Activated CD4-positive, alpha-beta memory T cell treated with anti-CD3 and anti-CD28 coated beads, Interleukin-2, amount 10 ng/mL, durations not matched to agents 7 days and 5 days (primary cell): ENCODE measurements around the gene SCAMP4. TPM values are rescaled to one million over a fixed set of nuclear protein-coding genes. Genes with fewer than 3 reads are reported as not detected.
A peak's percentile ranks its signal among the peaks of the same experiment; 100 is the strongest.

Source experiments
- CTCF ChIA-PET: fragments of 350-600 bp; sonication (Branson Sonifier 250); formaldehyde crosslinking; loops from one replicate; lab custom pipeline; 2021; ENCODE audit warnings: antibody characterized with exemption, inconsistent platforms; lab: Charles Lee
- POLR2A ChIA-PET: fragments of 350-600 bp; sonication (Branson Sonifier 250); formaldehyde crosslinking; loops from one replicate; lab custom pipeline; 2021; ENCODE audit warnings: antibody characterized with exemption; lab: Charles Lee
- DNase-seq: peaks from one replicate; pipeline ENCODE4 v3.0.0-alpha.2; 2020
- H3K27ac Mint-ChIP-seq: one replicate; pipeline ENCODE4 v1.8.0; 2021; ENCODE audit warnings: mild to moderate bottlenecking, mixed read lengths
- H3K27me3 Mint-ChIP-seq: one replicate; pipeline ENCODE4 v1.8.0; 2021; ENCODE audit warnings: mixed read lengths
- H3K36me3 Mint-ChIP-seq: one replicate; pipeline ENCODE4 v1.8.0; 2021; ENCODE audit warnings: low read depth, mixed read lengths
- H3K4me1 Mint-ChIP-seq: one replicate; pipeline ENCODE4 v1.8.0; 2021; ENCODE audit warnings: mixed read lengths
- H3K4me3 Mint-ChIP-seq: one replicate; pipeline ENCODE4 v1.8.0; 2021; ENCODE audit warnings: mild to moderate bottlenecking, mixed read lengths
- H3K9me3 Mint-ChIP-seq: one replicate; pipeline ENCODE4 v1.8.0; 2021; ENCODE audit warnings: mixed read lengths
- total RNA-seq, 2 experiments: library from RNA; stranded (reverse); gene quantifications; one replicate each; pipeline ENCODE4 v1.2.3, GENCODE V29; 2021

The SCAMP4 gene
- total RNA-seq, 2 experiments from 2014 or later, result 36.5 to 39.7 TPM

GRCh38 chr19:1967087-1967608 lies 61.9 kb downstream of the SCAMP4 start:
- peaks cover 14% of the 10 kb centered on the region for H3K4me1 Mint-ChIP-seq
- POLR2A ChIA-PET, result no interaction called here
- peak overlapping the region; percentile 49 for H3K27ac Mint-ChIP-seq
- DNase-seq, result peak; percentile 27
- H3K36me3 Mint-ChIP-seq, result peaks cover 17% of the 10 kb centered on the region
- H3K4me3 Mint-ChIP-seq, result no peak overlapping the region
- no peaks in the 10 kb centered on the region for H3K27me3 Mint-ChIP-seq
- CTCF ChIA-PET, result no interaction called here
- H3K9me3 Mint-ChIP-seq, result no peaks in the 10 kb centered on the region

GRCh38 chr19:1968279-1969175 lies 63.3 kb downstream of the SCAMP4 start:
- Mint-ChIP-seq H3K9me3 (no peaks in the 10 kb centered on the region), H3K27ac (no peak overlapping the region), H3K4me3 (no peak overlapping the region), H3K4me1 (peaks cover 17% of the 10 kb centered on the region), H3K27me3 (no peaks in the 10 kb centered on the region), H3K36me3 (peaks cover 12% of the 10 kb centered on the region)
- CTCF ChIA-PET, result no interaction called here
- no peak for DNase-seq
- POLR2A ChIA-PET, result no interaction called here

- ChIA-PET CTCF (no interaction called here), POLR2A (no interaction called here)
- H3K4me1 Mint-ChIP-seq, result peaks cover 18% of the 10 kb centered on the region
- H3K27ac Mint-ChIP-seq, result no peak overlapping the region
- DNase-seq, result no peak
- no peaks in the 10 kb centered on the region for H3K27me3 Mint-ChIP-seq
- H3K36me3 Mint-ChIP-seq, result peaks cover 12% of the 10 kb centered on the region
- no peaks in the 10 kb centered on the region for H3K9me3 Mint-ChIP-seq
- no peak overlapping the region for H3K4me3 Mint-ChIP-seq
Observed at GRCh38 chr19:1969176-1970002, 64.2 kb downstream of the SCAMP4 start.

- Mint-ChIP-seq H3K27ac (no peak overlapping the region), H3K27me3 (no peaks in the 10 kb centered on the region), H3K36me3 (peaks cover 19% of the 10 kb centered on the region), H3K9me3 (no peaks in the 10 kb centered on the region), H3K4me1 (peaks cover 18% of the 10 kb centered on the region), H3K4me3 (no peak overlapping the region)
- CTCF ChIA-PET, result no interaction called here
- POLR2A ChIA-PET, result no interaction called here
- no peak for DNase-seq
Observed at GRCh38 chr19:1970003-1970805, 65.0 kb downstream of the SCAMP4 start.

- Mint-ChIP-seq H3K4me3 (no peak overlapping the region), H3K4me1 (peaks cover 16% of the 10 kb centered on the region), H3K36me3 (peaks cover 19% of the 10 kb centered on the region), H3K27me3 (no peaks in the 10 kb centered on the region), H3K27ac (no peak overlapping the region), H3K9me3 (no peaks in the 10 kb centered on the region)
- ChIA-PET CTCF (no interaction called here), POLR2A (no interaction called here)
- no peak for DNase-seq
Observed at GRCh38 chr19:1970806-1971502, 65.8 kb downstream of the SCAMP4 start.

GRCh38 chr19:1974381-1975161 lies 69.4 kb downstream of the SCAMP4 start:
- no peak overlapping the region for H3K27ac Mint-ChIP-seq
- H3K27me3 Mint-ChIP-seq, result no peaks in the 10 kb centered on the region
- no peak overlapping the region for H3K4me3 Mint-ChIP-seq
- H3K9me3 Mint-ChIP-seq, result no peaks in the 10 kb centered on the region
- peaks cover 20% of the 10 kb centered on the region for H3K36me3 Mint-ChIP-seq
- CTCF ChIA-PET, result no interaction called here
- peaks cover 4% of the 10 kb centered on the region for H3K4me1 Mint-ChIP-seq
- no peak for DNase-seq
- POLR2A ChIA-PET, result no interaction called here

GRCh38 chr19:1975162-1975480 lies 69.9 kb downstream of the SCAMP4 start:
- H3K27me3 Mint-ChIP-seq, result no peaks in the 10 kb centered on the region
- H3K9me3 Mint-ChIP-seq, result no peaks in the 10 kb centered on the region
- no peak overlapping the region for H3K4me3 Mint-ChIP-seq
- DNase-seq, result no peak
- CTCF ChIA-PET, result no interaction called here
- peaks cover 19% of the 10 kb centered on the region for H3K36me3 Mint-ChIP-seq
- H3K27ac Mint-ChIP-seq, result no peak overlapping the region
- H3K4me1 Mint-ChIP-seq, result peaks cover 3% of the 10 kb centered on the region
- POLR2A ChIA-PET, result no interaction called here

Other genes with a start within 250 kb of the SCAMP4 start
- gene ONECUT3, start 151.9 kb upstream of the SCAMP4 start, total RNA-seq, result not detected
- 10 to 100 TPM; 22.5 to 23.3 TPM for gene ATP8B3, start 93.1 kb upstream of the SCAMP4 start, total RNA-seq
- 10 to 100 TPM; 46.5 to 47.5 TPM for gene REXO1, start 56.9 kb upstream of the SCAMP4 start, total RNA-seq
- gene KLF16, start 41.8 kb upstream of the SCAMP4 start, total RNA-seq, result 10 to 100 TPM; 24.6 to 25.7 TPM
- 100 to 1,000 TPM; 255 to 259 TPM for gene ABHD17A, start 19.9 kb upstream of the SCAMP4 start, total RNA-seq
- gene ADAT3, start within 50 bp of the SCAMP4 start, total RNA-seq, result 10 to 100 TPM; 13.3 to 15.5 TPM
- 100 to 1,000 TPM; 130 to 132 TPM for gene CSNK1G2, start 35.8 kb downstream of the SCAMP4 start, total RNA-seq
- 10 to 100 TPM; 55.4 to 57.1 TPM for gene BTBD2, start 110.3 kb downstream of the SCAMP4 start, total RNA-seq
- 100 to 1,000 TPM; 239 to 253 TPM for gene MKNK2, start 145.8 kb downstream of the SCAMP4 start, total RNA-seq
- gene MOB3A, start 190.9 kb downstream of the SCAMP4 start, total RNA-seq, result 100 to 1,000 TPM; 242 to 251 TPM
- gene IZUMO4, start 191.5 kb downstream of the SCAMP4 start, total RNA-seq, result 10 to 100 TPM; 10.3 to 10.5 TPM
- gene AP3D1, start 246.2 kb downstream of the SCAMP4 start, total RNA-seq, result 100 to 1,000 TPM; 104 to 105 TPM